Stimulated activated memory B cell treated with anti-CD40 and anti-IgM and Interleukin-4, amounts not matched to agents 10 μg/mL and 1 μg/mL and 100 μg/mL, for 72 hours (primary cell): ENCODE measurements around the gene AP3B2.
A peak's percentile ranks its signal among the peaks of the same experiment; 100 is the strongest.

Source experiments
- ATAC-seq: fragments of 150-1000 bp; cut with Tn5 transposase; 2 replicates; pipeline ENCODE4 v1.10.0; 2021
- H3K27ac Mint-ChIP-seq: one replicate; pipeline ENCODE4 v1.8.0; 2022; ENCODE audit warnings: mild to moderate bottlenecking, mixed read lengths
- H3K27me3 Mint-ChIP-seq: one replicate; pipeline ENCODE4 v1.8.0; 2022; ENCODE audit warnings: mixed read lengths
- H3K36me3 Mint-ChIP-seq: one replicate; pipeline ENCODE4 v1.8.0; 2022; ENCODE audit warnings: mixed read lengths
- H3K4me1 Mint-ChIP-seq: one replicate; pipeline ENCODE4 v1.8.0; 2022; ENCODE audit warnings: mixed read lengths
- H3K4me3 Mint-ChIP-seq: one replicate; pipeline ENCODE4 v1.8.0; 2022; ENCODE audit warnings: mild to moderate bottlenecking, moderate library complexity, mixed read lengths
- H3K9me3 Mint-ChIP-seq: one replicate; pipeline ENCODE4 v1.8.0; 2022; ENCODE audit warnings: mixed read lengths

Gene AP3B2, protein sequence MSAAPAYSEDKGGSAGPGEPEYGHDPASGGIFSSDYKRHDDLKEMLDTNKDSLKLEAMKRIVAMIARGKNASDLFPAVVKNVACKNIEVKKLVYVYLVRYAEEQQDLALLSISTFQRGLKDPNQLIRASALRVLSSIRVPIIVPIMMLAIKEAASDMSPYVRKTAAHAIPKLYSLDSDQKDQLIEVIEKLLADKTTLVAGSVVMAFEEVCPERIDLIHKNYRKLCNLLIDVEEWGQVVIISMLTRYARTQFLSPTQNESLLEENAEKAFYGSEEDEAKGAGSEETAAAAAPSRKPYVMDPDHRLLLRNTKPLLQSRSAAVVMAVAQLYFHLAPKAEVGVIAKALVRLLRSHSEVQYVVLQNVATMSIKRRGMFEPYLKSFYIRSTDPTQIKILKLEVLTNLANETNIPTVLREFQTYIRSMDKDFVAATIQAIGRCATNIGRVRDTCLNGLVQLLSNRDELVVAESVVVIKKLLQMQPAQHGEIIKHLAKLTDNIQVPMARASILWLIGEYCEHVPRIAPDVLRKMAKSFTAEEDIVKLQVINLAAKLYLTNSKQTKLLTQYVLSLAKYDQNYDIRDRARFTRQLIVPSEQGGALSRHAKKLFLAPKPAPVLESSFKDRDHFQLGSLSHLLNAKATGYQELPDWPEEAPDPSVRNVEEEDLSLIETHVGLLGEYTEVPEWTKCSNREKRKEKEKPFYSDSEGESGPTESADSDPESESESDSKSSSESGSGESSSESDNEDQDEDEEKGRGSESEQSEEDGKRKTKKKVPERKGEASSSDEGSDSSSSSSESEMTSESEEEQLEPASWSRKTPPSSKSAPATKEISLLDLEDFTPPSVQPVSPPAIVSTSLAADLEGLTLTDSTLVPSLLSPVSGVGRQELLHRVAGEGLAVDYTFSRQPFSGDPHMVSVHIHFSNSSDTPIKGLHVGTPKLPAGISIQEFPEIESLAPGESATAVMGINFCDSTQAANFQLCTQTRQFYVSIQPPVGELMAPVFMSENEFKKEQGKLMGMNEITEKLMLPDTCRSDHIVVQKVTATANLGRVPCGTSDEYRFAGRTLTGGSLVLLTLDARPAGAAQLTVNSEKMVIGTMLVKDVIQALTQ

DNA sequence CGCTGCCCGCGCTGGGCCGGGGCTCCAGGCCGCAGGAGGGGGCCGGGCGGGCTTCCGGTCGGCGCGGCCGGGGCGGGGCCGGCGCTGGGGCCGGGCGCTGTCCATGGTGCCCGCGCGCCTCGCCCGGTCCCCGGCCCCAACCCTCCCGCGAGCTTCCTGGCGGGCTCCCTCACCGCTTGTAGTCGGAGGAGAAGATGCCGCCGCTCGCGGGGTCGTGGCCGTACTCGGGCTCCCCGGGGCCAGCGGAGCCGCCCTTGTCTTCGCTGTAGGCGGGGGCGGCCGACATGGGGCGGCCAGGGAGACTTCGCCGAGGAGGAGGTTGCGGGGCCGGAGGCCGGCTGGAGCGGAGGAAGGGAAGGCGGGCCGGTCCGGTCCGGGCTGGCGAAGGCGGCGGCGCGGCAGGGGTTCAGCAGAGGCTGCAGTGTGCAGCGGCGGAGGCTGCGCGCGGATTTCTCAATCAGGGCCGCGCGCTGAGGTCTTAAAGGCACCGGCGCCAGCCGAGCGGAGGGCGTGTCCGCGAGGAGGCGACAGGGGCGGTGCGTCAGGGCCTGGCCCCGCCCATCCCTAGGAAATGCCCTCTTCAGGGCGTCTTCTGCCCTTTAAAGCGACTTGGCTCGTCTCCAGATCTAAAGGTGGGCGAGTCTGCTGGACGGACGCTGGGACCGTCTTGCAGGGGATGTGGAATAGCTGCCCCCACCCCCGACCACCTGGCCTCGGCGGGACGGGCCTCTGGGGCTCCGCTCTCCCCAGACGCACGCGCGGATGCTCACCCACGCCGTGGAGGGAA is at the start of gene AP3B2:
AP3B2 (minus strand) TSS at position 455 of the 787 bp plus-strand sequence; CDS start at position 286, 169 bp downstream.
- Mint-ChIP-seq H3K27me3 (peaks cover 43% of the 10 kb centered on the region), H3K4me3 (peak within 1 kb of the TSS; percentile 70), H3K9me3 (no peaks in the 10 kb centered on the region), H3K27ac (no peak within 1 kb of the TSS), H3K4me1 (peaks cover 6% of the 10 kb centered on the region), H3K36me3 (no peaks in the 10 kb centered on the region)
- peak; percentile 94 for ATAC-seq

DNA sequence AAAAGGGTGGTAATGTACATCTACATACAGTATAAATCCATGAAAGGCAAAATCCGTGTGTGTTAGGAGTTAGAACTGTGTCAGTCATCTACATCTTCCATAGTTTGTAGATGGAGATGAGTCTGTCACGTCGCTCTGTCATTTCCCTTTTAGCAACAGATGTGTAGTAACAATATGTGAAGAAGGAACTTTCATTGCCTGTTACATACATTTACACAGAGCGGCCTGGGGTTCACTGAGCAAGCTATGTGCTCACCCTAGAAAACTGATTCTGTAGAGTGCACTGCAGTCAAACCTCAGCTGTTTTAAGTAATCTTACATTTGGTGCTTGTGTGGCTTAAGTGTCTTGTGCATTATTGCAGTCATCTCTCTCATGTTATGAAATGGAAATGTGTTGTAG is 41.6 kb upstream of the AP3B2 start:
- peaks cover 61% of the 10 kb centered on the region for H3K4me1 Mint-ChIP-seq
- ATAC-seq = no peak

DNA sequence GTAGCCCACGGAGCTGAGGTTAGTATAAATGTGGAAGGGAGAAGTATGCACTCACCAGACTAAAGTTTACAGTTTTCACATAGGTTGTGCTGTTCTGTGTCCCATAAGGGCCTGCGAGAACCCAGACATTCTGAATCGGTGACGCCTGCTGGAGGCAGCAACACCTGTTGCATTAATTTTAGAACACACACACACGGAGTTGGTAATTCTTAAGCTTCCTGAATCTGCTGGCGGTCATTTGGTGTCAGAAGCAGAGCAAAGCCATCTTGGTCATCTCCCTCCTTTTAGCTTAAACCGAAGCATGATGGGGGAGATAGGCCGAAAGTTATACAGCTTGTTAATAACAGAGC is 41.1 kb upstream of the AP3B2 start:
- H3K27me3 Mint-ChIP-seq = no peaks in the 10 kb centered on the region
- no peaks in the 10 kb centered on the region for H3K9me3 Mint-ChIP-seq
- peak overlapping the region; percentile 88 for H3K27ac Mint-ChIP-seq
- H3K4me3 Mint-ChIP-seq = peak overlapping the region; percentile 99
- peaks cover 27% of the 10 kb centered on the region for H3K36me3 Mint-ChIP-seq
- peak; percentile 52 for ATAC-seq
- peaks cover 56% of the 10 kb centered on the region for H3K4me1 Mint-ChIP-seq

More for the DNA sequence above, 41.6 kb upstream of the AP3B2 start:
- no peaks in the 10 kb centered on the region for H3K27me3 Mint-ChIP-seq
- no peaks in the 10 kb centered on the region for H3K9me3 Mint-ChIP-seq
- peak overlapping the region; percentile 99 for H3K4me3 Mint-ChIP-seq
- H3K27ac Mint-ChIP-seq = peak overlapping the region; percentile 88
- peaks cover 32% of the 10 kb centered on the region for H3K36me3 Mint-ChIP-seq

DNA sequence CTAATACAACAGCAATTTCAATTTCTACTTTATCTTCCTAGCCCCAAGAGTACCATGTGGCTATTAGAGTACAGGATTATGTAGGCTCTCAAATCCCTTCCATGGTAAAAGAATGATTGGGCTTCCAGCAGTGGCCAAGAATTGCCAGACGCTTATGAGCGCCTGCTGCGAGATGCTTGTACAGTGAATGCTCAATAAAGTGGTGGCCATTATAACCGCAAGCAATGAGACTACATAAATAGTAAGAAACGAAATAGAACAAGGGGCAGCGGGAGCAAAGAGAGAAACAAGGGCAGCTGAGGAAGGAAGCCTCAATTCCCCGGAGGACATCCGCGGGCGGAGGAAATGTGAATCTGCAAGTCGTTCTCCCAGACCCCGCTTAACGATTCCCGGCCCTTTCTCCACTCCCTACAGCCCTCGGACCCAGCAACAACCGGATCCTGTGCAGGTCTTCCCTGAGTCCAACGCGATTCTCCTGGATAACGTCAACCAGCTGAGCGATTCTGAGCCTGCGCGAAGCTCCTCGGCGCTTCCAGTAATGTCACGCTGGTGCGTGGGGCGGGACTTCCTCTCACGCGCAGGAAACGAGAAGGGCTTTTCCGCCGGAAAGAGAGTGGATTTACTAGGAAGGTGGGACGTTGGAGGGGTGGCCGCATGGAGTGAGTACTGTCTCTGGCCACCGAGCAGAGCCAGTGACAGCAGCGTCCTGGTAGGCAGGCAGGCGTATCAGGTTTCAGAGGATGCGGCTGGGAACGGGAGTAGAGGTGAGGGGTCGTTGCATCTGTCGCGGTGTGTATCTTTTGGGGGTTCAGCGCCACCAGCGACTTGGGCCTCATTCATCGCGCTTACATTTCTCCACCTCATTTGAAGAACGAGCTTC is 40.5 kb upstream of the AP3B2 start:
- peak overlapping the region; percentile 99 for H3K4me3 Mint-ChIP-seq
- ATAC-seq = peak; percentile 96
- peaks cover 22% of the 10 kb centered on the region for H3K36me3 Mint-ChIP-seq
- H3K9me3 Mint-ChIP-seq = no peaks in the 10 kb centered on the region
- peaks cover 56% of the 10 kb centered on the region for H3K4me1 Mint-ChIP-seq
- peak overlapping the region; percentile 88 for H3K27ac Mint-ChIP-seq
- no peaks in the 10 kb centered on the region for H3K27me3 Mint-ChIP-seq

DNA sequence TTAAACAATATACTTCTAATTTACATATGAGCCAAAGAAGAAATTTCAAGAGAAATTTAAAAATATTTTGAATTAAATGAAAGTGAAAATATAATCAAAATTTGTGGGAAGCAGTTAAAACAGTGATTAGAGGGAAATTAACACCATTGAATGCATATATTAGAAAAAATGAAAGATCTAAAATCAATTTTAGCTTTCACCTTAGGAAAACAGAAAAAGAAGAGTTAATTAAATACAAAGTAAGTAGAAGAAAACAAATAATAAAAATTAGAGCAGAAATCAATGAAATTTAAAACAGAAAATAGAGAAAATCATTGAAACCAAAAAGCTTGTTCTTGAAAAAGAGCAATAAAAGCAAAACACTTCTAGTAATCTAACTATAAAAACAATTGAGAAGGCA is 38.6 kb upstream of the AP3B2 start:
- ATAC-seq = no peak
- Mint-ChIP-seq H3K27me3 (no peaks in the 10 kb centered on the region), H3K4me3 (peak overlapping the region; percentile 15), H3K27ac (no peak overlapping the region), H3K4me1 (peaks cover 45% of the 10 kb centered on the region), H3K36me3 (peaks cover 7% of the 10 kb centered on the region), H3K9me3 (no peaks in the 10 kb centered on the region)

DNA sequence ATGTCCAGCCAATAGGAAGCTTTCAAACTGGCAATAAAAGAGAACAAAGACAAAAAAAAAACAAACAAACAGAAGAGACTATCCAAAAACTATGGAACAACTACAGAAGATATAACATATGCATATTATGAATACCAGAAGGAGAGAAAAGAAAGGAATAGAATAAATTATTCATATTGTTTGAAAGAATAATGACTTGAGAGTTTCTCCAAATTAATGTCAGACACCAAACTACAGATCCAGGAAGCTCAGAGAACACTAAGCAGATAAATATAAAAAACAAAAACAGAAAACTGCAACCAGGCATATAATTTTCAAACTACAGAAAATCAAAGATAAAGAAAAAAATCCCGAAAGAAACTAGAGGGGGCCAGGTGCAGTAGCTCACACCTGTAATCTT is 34.1 kb upstream of the AP3B2 start:
- ATAC-seq = no peak
- no peak overlapping the region for H3K27ac Mint-ChIP-seq
- H3K4me3 Mint-ChIP-seq = no peak overlapping the region
- peaks cover 12% of the 10 kb centered on the region for H3K4me1 Mint-ChIP-seq
- no peaks in the 10 kb centered on the region for H3K36me3 Mint-ChIP-seq
- no peaks in the 10 kb centered on the region for H3K27me3 Mint-ChIP-seq
- no peaks in the 10 kb centered on the region for H3K9me3 Mint-ChIP-seq

DNA sequence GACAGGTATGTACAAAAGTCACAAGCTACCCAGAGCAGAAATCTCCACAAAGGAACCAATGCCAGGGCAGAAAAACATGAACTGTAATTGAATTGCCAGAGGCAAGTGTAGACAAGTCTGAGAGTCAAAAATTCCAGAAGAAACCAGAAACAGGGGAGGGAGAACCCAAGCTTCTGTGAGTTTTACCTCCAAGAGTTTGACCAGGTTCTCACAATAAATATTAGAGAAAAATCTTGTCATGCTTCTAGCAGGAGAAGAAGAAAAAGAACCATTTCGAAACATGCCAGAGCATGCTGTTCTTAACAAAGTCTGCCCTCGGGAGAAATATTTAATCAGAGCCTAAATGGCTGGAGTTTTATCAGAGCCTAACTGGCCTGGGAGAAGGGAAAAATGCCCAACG is 32.5 kb upstream of the AP3B2 start:
- Mint-ChIP-seq H3K36me3 (peaks cover 11% of the 10 kb centered on the region), H3K27me3 (no peaks in the 10 kb centered on the region), H3K9me3 (no peaks in the 10 kb centered on the region), H3K27ac (no peak overlapping the region), H3K4me3 (no peak overlapping the region), H3K4me1 (peaks cover 2% of the 10 kb centered on the region)
- no peak for ATAC-seq

DNA sequence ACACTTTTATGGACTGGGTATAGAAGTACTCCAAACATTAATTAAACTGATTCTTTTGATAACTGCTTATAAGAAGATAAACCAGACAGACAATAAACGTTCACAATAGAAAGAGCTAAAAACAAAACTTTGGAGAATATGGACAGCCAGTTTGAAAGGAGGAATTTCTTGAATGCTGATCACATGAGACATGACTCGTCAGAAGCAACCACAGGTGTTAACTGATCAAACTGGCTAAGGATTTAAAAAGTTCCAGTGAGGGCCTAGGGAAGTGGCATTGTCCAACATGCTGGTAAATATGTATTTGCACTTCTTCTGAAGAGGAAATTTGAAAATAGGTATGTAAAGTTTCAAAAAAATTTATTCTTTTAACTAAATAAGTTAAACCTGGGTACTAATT is 29.4 kb upstream of the AP3B2 start:
- no peaks in the 10 kb centered on the region for H3K27me3 Mint-ChIP-seq
- H3K4me1 Mint-ChIP-seq = no peaks in the 10 kb centered on the region
- H3K4me3 Mint-ChIP-seq = no peak overlapping the region
- no peaks in the 10 kb centered on the region for H3K9me3 Mint-ChIP-seq
- peaks cover 27% of the 10 kb centered on the region for H3K36me3 Mint-ChIP-seq
- ATAC-seq = no peak
- no peak overlapping the region for H3K27ac Mint-ChIP-seq

DNA sequence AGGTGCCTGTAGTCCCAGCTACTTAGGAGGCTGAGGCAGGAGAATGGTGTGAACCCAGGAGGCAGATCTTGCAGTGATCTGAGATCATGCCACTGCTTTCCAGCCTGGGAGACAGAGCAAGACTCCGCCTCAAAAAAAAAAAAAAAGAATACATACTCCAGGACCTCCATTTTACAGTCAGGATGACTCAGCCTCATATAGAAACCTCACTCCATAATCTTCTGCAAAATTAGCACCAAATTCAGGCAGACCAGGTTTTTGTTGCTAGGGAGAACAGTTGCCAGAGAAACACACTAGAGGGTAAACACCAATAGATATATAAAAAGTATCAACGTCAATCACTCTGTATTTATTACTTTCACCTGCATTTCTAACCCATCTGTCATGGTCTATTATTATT is 28.3 kb upstream of the AP3B2 start:
- Mint-ChIP-seq H3K4me1 (no peaks in the 10 kb centered on the region), H3K4me3 (no peak overlapping the region), H3K36me3 (peaks cover 33% of the 10 kb centered on the region), H3K9me3 (no peaks in the 10 kb centered on the region), H3K27me3 (no peaks in the 10 kb centered on the region), H3K27ac (no peak overlapping the region)
- no peak for ATAC-seq

DNA sequence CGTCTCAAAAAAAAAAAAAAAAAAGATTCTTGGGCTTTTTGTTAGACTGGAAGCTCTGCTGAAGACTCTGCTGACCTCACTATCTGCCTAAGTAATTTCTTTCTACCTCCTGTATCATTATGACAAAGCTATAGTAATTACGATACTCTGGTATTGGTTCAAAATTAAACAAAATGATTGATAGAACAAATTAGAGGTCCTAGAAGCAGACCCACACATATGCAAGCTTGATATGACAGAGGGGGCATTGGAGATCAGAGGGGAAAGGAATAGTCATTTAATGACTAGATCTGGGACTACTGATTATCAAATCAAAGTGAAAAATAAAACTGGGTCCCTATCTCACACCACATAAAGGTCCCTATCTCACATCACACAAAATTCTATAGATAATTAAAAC is 21.9 kb upstream of the AP3B2 start:
- H3K27ac Mint-ChIP-seq = no peak overlapping the region
- H3K36me3 Mint-ChIP-seq = peaks cover 55% of the 10 kb centered on the region
- no peak for ATAC-seq
- no peaks in the 10 kb centered on the region for H3K4me1 Mint-ChIP-seq
- no peaks in the 10 kb centered on the region for H3K27me3 Mint-ChIP-seq
- no peak overlapping the region for H3K4me3 Mint-ChIP-seq
- no peaks in the 10 kb centered on the region for H3K9me3 Mint-ChIP-seq

DNA sequence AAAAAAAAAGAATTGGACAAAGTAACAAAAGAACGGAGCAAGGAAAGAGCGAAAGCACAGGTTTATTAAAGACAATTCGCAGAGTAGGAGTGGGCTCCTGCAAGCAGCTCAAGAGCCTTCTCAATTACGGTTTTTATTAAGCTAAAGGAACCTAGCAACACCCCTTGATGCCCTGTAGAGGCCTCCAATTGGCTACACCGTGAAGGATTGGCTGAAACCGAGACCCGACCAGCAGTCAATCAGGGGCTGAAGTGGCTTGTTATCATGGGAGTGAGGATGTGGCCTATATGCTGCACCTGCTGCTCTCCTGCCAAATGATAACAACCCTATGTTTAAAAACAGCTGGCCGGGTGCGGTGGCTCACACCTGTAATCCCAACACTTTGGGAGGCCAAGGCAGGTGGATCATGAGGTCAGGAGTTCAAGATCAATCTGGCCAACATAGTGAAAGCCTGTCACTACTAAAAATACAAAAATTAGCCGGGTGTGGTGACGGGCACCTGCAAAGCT is 20.4 kb upstream of the AP3B2 start:
- Mint-ChIP-seq H3K36me3 (peaks cover 42% of the 10 kb centered on the region), H3K27ac (no peak overlapping the region), H3K27me3 (no peaks in the 10 kb centered on the region), H3K4me1 (no peaks in the 10 kb centered on the region), H3K9me3 (no peaks in the 10 kb centered on the region), H3K4me3 (no peak overlapping the region)
- no peak for ATAC-seq

DNA sequence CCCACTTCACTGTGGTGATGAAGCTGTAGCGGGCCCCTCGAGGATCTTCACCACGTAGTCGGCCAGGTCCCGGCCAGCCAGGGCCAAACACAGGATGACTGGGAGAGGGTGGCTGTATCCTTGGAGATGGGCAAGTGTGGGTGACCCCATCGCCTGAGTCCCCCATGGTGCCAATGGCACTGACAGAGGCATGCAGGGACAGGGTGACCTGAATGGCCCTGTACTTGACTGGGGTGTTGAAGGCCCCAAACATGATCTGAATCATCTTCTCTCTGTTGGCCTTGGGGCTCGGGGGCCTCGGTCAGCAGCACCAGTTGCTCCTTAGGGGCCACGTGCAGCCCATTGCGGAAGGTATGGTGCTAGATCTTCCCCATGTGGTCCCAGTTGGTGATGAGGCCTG is 17.1 kb upstream of the AP3B2 start:
- no peak overlapping the region for H3K4me3 Mint-ChIP-seq
- H3K36me3 Mint-ChIP-seq = peaks cover 22% of the 10 kb centered on the region
- H3K27ac Mint-ChIP-seq = no peak overlapping the region
- H3K27me3 Mint-ChIP-seq = no peaks in the 10 kb centered on the region
- ATAC-seq = no peak
- H3K4me1 Mint-ChIP-seq = no peaks in the 10 kb centered on the region
- H3K9me3 Mint-ChIP-seq = no peaks in the 10 kb centered on the region

DNA sequence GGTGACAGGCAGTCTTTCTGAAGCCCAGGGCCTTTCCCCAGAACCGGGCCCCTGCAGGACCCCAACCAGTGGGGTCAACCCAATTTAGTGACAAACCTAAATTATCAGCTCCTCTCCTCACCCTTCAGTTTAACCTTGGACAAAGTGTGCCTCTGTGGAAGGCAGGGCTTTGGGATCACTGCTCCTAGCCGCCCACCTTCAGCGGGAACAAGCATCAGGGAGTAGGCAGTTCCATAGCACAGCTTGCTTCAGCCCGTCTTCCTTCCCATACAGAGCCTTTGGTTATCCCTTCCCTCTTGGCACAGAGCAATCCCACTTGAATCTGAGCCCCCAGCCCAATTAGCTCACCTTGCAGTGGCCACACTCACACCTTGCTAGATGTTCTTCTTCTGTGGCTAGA is 5.3 kb upstream of the AP3B2 start:
- no peak for ATAC-seq
- H3K4me3 Mint-ChIP-seq = no peak overlapping the region
- H3K27ac Mint-ChIP-seq = no peak overlapping the region
- H3K36me3 Mint-ChIP-seq = no peaks in the 10 kb centered on the region
- peaks cover 11% of the 10 kb centered on the region for H3K9me3 Mint-ChIP-seq
- peaks cover 55% of the 10 kb centered on the region for H3K27me3 Mint-ChIP-seq
- peaks cover 6% of the 10 kb centered on the region for H3K4me1 Mint-ChIP-seq

DNA sequence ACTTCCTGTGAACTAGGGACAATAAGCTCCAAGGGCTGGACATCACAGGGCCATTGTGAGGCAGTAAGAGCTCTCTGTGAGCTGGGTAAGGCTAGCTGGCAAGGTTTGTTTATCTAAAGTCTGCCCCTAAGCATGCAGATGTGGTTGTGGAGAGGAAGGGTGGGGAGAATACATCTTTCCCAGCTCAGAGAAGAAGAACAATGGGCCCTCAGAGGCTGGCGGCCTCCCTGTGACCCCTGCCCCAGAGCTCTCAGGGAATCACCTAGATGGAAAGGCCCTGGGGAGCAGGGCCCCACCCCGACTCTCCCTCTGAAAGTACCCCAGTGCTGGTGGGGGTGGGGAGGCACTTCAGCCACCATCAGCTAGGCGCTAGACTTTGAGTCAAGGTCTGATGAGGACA is 4.3 kb upstream of the AP3B2 start:
- peaks cover 56% of the 10 kb centered on the region for H3K27me3 Mint-ChIP-seq

More for the DNA sequence above, 4.3 kb upstream of the AP3B2 start:
- Mint-ChIP-seq H3K4me3 (no peak overlapping the region), H3K9me3 (peaks cover 11% of the 10 kb centered on the region), H3K27ac (no peak overlapping the region), H3K36me3 (no peaks in the 10 kb centered on the region), H3K4me1 (peaks cover 6% of the 10 kb centered on the region)
- no peak for ATAC-seq
